GM19328 (cell line): Measurements from ENCODE around the gene FAM186B.

Experiments
- ATAC-seq: cut with Tn5 transposase; IDR thresholded peaks from one replicate; pipeline ENCODE4 v1.9.1; 2021; ENCODE audit warnings: mild to moderate bottlenecking, moderate library complexity; ENCODE audit not compliant: unreplicated experiment

Gene FAM186B

DNA sequence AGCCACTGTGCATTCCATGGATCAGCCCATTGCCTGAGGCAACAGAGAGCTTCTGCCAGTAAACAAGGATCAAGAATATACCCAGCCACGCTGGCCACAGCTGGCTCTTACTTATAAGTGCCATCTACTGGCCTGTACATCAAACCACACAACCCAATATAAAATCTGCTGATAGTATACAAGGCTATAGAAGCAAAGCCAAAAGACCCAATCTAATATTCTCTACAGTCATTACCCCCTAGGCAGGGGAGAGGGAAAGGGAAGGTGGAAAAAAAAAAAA is 4.4 kb upstream of the FAM186B start:
- ATAC-seq: no peak

DNA sequence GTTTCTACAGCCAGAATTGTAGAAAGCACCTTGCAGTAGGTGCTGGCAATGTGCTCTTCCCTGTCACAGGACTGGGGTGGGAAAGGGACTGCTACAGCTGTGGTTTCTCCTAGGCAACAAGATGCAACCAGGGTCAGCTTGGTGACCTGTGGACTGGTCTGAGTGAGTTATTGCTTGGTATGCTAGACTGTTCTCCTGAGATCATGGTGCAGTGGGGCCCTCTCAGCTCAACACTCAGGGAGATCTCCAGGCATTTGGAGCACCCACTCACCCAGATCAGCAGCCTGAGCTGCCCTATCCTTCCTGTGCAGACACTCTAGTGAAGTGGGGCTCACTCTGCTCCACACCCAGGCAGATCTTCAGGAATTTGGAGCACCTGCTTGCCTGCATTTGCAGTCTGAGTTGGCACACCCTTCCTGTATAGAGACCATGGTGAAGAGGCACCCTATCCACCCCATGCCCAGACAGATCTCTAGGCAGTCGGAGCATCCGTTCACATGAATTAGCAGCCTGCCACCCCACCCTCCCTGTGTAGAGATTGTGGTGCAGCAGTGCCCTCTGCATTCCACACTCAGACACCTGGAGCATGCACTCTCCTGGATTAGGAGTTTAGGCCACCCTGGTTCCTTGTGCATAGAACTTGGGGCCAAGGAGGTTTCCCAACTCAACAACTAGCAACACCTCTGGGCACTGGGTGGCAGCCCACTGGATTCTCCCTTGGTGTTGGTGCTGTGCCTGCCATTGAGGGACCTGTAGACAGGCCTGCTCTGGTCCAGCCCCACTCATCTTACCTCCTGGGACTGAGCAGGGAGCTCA is 3.8 kb upstream of the FAM186B start:
- no peak for ATAC-seq

DNA sequence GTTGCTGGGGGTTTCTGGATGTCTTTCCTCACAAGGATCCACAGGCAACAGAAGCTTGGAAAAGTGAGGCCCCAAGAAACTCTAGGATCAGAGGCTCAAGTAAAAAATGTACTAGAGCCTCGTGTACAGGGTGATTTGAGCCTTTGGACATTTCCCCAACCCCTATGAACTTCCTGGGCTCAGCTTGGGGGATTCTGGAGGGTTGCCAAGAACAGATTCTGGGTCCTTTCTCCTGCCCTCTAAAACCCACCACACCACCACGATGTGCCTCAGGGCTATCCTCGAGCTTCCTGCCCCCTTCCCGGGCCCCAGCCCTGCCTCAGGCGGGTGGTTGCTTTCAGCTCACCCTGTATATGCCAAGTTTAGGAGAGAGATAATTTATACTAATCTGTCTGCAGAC is 583 bp downstream of the FAM186B start:
- ATAC-seq: no peak

DNA sequence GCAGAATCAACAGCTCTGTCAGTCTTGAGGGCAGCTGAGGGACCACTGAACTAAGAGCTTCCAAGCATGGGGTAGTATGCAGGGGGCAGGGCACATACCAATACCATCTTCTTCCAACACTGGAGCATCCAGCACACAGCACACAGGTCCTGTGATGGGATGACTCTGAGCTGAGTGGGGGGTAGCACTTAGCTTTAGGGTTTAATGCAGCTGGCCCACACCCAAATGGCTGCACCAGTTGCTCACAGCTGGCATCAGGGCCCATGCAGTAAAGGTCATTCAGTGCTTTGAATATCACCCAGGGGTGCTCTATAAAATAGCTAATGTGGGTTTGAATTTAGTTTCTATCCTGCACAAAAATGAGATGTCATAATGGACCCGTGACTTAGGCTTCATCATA is 1.7 kb downstream of the FAM186B start:
- ATAC-seq: no peak

DNA sequence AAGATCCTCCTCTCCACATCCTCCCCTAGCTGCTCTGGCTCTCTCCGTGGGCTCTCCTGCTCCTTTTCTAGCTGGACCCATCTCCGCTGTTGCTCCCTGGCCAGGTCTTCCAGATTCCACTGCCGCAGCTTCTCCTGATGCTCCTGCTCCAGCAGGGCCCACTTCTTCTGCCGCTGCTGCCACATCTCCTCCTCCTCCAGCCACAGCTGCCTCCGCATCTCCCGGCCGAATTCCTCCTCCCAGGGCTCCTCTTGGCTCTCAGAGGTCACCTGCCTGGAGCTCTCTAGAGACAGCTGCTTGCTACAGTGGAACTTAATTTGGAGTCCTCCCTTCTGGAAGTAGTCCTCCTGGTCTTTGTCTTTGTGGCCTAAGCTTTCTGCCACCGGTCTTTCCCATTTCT is 5.5 kb downstream of the FAM186B start:
- ATAC-seq: no peak

DNA sequence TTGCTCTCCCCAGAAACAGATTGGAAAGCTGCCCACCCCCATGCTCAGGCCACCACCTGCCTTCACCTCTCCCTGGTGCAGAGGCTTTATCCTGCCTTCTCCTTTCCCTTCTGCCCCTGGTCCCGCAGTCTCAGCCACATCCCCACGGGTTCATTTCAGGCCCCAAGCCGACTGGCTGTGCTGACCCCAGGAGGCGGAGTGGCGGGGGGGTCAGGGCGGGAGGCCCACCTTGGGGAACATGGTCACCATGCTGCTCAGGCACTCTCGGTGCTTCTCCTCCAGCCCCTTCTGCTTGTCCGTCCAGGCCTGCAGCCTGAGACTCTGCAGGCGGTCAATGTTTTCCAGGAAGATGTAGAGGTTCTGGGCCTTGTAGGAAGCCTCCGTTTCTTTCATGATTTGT is 6.9 kb downstream of the FAM186B start:
- ATAC-seq: no peak

DNA sequence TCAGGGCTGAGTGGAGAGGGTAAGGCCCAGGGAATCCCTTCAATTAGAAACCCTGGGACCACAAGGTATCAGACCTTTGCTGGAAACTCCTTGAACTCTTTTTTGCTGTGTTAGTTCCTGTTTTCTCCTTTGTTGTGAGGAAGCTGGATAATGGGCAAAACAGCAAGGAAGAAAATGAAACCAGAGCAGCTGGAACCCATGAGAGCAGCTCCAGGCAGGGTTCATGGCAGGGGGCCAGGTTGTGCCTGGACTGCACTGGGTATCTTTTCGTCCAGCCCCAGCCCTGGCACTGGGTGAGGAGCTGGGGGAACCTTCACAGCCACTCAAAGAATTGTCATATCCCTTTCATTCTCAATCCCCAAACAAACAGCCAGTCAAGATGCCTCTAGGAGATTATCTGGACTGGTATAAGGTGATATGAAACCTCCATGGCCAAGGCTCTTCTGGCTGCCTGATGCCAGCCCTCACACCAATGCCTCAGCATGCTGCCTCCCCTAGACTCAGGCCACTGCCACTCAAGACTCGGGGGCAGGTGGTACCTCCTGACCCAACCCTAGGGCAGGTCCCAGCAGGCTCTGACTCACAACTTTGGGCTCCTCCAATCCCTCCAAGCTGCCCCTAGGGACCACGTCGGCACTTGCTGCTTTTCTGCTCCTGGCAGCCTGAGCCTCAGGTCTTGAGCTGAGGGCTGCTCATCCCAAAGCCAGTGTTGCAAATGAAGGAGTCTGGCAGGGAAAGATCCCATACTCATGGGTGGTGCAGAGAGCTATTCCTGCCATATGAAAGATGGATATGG is 16.5 kb downstream of the FAM186B start:
- ATAC-seq: no peak

DNA sequence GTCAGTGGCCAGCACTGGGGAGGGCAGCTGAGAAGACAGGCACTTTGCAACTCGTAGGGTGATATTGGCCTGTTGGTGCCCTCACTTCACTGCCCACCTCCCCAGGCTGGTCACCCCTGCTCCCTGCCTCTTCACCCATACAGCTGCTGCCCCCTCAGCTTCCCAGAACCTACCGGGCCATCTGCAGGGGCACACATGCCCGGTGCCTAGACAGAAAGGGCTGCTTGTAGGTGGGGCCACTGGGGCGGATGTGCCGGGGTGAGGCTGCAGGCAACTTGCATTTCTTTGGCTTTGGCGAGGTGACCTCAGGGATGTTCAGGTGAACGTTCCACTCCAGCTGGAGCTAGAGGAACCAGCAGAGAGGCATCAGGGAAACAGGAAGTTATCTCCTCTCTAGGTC is 17.2 kb downstream of the FAM186B start:
- no peak for ATAC-seq

DNA sequence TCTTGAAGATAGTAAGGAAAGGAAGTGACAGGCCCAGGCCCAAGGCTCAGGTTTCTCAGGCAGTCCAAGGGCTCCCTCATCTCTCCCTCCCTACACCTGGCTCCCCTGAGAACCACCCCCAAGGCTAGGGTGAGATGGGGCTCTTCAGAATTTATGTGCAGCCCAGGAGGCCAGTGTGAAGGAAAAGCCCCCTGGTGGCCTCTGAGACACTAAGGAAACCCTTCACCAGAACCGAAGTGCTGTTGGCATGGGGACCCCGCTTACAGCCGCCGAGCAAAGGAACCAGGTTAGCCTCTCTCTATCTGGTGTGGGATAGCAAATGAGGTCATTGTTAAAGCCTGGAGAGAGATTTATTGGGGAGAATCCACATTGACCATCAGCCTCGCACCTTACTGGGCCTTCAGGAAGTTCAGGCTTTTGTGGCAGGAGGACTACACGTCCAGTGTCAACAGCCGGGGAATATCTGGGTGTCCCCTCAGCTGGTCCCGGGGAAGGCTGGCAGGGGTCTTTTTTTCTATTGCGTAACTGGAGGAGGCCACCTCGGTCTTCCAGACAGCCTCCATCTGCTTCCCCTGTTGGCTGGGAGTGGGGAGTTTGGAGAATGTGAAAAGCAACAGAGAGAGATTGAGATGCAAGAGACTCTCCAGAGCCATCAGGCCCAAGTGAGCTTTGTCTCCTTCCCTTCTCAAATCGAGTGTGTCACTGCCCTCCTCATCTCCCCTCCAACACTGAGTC is 18.1 kb downstream of the FAM186B start:
- no peak for ATAC-seq

DNA sequence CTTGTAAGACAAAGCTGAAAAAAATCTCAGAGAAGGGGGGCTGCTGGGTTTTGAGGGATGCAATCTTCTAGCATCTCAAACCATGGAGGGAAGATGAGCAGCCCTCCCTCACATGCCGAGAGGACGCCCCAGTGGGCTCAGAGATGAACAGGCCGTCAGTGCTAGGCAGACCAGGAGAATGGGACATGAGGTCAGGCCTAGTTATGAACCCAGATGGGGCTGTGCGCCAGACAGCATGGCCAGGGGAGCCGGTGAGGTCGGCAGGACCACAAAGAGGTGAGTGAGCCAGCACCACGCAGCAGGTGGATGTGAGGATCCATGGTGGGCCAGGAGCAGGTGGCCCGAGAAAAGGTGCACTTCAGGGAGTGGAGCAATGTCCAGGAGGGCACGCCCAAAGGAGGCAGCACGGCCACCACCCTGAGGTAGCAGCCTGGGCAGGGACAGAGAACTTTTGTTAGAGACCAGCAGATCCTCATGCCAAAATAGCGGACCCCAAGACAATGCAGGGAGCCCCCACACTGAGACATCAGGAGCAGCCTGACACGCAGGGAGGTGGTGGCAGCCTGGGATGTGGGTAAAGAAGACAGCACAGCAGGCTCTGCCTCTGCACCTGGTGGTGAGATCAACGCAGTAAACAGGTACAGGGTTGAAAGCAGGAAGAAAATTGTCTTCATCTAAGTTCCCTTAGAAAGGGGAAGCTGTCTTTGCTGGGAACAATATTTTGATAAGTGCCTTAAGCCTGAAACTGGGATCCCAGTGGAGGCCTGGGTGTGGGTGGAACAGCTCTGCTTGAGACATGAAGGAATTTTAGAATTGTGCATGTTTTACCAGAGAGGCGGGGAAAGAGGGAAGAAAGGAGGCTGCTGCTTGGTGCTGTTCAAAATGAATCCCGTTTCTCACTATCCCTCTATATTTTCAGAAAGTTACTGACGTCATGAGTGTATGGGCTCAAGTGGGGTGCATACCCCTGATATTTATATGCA is 19.7 kb downstream of the FAM186B start:
- no peak for ATAC-seq

DNA sequence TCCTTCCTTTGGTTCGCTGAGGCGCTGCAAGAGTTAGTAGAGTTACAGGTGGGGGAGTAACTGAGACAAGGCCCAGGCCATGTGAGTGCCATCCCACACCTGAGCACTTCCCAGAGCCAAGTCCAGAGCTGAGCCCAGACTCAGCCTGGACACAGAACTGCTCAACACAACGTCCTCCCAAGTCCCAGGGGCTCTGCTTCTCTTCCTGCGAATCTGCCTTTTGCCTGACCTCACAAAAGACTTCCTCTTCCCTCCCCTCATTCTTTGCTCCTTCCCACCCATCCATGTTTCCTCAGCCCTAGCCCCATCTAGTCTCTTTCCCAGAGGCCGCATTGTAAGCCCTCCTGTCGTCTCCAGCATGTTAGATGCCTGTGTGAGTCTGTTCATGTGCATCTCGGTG is 20.8 kb downstream of the FAM186B start:
- ATAC-seq: no peak

DNA sequence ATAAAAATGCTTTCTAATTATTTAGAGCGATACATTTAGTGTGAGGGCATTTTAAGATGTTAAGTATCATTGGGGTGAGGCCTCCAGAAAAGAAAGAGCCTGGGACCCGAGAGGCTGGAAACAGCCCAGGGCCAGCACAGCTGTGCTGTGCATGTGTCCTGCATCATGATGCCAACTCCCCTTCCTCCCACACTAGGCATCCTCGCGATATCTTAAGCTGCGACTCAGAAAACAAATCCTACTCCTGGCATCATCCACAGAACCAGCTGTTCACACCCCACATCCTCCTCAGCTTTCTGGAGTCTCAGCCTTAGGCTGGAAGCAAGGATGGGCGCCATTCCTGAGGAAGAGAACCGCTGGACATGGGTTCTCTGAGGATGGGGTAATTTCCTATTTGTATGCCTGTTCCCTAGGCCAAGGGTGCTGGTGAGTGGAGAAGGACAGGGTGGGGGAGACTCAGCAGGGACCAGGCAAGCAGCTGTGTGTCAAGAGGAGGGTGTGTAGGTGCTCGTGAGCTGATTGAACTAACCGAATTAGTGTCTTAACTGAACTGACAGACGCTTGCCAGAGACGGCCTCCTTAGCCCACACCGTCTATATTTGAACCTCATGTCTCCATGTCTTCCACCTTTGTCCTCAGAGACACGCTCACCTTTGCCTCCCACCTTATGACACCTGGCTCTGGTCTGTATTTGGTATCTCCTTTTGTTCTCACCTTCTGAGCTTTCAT is 21.9 kb downstream of the FAM186B start:
- ATAC-seq: no peak

DNA sequence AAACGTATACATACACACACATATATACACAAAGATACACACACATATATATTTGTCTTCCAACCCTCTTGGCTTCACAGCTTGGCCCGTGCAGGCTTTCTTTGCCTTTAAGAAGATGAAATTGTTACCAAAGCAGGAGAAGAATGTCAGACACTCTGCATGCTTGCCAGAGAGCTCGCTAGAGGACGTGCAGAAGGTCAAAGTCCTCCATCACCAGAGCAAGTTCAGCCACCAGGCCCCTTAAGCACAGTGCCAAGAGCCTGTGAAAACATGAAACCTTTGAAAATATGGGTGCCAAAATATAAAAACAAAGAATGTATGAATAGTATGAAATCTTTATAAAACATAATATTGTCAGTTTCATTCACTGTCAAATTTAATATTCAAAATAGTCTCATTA is 22.6 kb downstream of the FAM186B start:
- ATAC-seq: no peak

DNA sequence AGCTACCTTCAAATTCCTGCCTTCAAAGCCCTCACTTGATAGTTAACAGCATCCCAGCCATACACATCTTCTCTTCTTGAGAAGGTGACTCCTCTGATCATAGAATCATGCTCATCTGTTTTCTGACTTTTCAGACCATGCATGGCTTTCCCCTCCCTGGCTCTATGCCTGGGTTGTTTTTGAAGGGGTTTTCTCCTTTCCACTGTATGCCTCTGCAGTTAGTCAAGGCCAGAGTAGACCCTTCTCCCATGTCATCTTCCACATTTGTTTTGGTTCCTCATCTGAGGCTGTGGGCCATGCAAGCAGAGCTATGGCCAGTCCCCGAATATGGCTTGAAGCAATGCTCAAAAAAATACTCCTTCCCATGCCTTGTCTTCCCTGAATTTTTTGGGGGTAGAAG is 23.2 kb downstream of the FAM186B start:
- ATAC-seq: no peak

DNA sequence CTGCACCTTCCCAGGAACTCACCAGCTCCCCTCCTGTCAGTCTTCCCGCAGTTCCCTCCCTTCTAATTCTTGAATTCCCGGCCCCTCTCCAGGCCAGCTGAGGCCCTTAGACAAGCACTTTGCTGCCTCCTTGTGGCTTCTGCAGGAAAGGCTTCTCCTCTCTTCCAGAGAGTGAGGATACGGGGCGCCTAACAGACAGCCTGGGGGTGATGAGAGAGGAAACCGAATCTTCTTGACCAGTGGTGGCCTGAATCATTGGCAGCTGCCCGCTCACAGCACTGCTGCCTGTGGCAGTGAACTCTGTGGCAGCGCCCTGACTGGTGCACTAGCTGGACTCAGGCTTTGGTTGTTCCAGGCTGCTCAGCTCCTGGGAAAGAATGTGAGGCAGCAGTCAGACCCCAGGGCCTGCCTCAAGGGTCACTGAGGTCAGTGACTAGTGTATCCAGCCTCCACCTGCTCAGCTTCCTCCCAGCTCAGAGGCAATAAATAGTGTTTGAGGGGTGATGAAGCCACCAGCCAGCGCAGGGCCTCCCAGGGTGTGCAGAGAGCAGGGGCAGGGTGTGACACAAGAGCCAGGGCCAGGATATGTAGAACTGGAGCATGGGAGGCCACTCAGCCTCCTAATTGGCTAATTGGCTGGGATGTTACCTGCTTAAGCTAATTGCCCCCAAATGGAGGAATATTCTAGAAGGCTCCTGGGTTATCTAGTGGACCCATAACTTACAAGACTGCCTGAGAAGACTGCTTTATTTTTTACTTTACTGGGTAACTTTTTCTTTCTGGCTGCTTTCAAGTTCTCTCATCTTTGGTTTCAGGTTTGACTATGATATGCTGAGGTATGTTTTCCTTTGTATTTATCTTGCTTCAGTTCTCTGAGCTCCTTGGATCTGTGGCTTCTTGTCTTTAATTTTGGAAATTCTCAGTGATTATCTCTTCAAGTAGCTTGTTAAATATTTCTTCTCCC is 24.6 kb downstream of the FAM186B start:
- ATAC-seq: no peak

DNA sequence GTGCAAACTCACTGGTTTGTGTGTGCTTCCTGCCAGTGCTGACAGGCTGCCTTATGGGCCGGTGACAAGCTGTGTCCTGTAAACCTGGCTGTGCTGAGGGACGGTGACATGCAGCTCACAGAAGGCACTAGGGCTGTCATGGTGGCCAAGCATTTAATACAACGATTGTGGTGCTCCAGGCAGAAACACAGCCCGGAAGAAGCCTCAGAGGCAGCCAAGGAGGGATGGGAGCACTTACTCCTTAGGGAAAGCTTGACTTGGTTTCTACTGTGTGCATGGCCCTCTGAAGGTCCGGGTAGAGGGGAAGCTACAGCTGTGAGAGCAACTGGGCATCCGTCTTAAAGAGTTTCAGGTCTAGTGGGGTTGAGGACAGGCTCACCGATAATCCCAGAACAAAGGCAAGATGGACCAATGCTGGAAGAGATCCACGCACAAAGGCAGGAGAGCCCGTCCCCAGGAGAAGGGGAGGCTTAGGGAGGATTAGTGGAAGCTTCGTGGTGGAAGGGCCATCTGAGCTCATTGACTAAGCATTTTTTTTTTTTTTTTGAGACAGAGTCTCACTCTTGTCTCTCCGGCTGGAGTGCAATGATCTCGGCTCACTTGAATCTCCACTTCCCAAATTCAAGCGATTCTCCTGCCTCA is 26.8 kb downstream of the FAM186B start:
- ATAC-seq: no peak

DNA sequence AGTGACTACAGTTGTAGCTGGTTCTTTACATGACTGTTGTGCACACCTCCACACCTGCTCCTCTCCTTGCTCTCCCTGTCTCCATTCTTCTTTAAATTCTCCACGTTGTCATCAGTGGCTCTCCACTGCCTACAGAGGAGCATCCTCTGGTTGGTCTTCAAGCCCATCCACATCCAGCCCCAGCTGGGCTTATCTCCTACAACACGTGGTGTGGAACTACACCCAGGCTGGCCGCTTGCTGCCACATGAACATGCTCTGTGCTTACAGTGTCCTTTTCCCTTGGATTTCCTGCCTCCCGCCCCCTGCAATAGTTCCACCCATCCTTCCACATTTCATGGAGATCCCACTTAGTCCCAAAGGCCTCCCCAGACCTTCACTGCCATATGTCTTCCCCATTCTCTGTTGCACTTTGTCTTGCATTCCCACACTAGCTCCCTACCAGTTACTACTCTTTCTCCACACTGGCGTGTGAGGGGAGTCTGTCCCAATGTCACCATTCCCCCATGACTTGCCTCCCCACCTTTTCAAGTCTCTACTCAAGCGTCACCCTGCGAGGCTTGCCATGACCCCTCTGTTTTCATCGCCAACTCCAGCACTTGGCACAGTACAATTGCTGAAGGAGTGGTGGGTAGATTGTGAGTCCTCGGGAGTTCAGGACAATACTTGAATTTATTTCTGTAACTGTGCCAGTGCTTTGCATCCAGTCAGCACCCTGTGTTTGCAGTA is 27.7 kb downstream of the FAM186B start:
- ATAC-seq: no peak
